HFF-Myc (cell line): ENCODE data around the gene ABCA5.

Experiments used
- DNase-seq: peaks from one replicate; pipeline ENCODE4 v3.0.0-alpha.2; 2011; ENCODE audit warnings: low read depth; ENCODE audit errors: extremely low read depth
- H3K4me3 ChIP-seq: replicated peaks from 2 replicates; pipeline ENCODE4 v1.5.1; 2011; ENCODE audit warnings: low read depth, mild to moderate bottlenecking, control low read depth, low read length
- CTCF ChIP-seq: IDR thresholded peaks from 2 replicates; pipeline ENCODE4 v1.5.1; 2012; ENCODE audit warnings: mild to moderate bottlenecking, low read depth, low read length, control low read depth; ENCODE audit errors: missing control alignments

ABCA5 gene

DNA sequence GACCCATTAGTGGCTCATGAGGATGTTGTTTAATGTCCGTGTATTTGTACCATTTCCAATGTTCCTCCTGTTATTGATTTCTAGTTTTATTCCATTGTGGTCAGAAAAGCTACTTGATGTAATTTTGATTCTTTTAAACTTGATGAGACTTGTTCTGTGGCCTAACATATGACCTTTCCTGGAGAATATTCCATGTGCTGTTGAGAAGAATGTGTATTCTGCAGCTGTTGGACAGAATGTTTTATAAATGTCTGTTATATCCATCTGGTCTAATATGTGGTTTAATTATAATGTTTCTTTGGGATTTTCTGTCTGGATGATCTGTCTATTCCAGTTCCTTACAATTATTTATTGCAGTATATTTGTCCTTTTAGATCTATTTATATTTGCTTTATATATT, 95.4 kb downstream of the ABCA5 start:
- no peak for TF ChIP-seq CTCF
- H3K4me3 ChIP-seq = no peak overlapping the region
- no peak for DNase-seq

DNA sequence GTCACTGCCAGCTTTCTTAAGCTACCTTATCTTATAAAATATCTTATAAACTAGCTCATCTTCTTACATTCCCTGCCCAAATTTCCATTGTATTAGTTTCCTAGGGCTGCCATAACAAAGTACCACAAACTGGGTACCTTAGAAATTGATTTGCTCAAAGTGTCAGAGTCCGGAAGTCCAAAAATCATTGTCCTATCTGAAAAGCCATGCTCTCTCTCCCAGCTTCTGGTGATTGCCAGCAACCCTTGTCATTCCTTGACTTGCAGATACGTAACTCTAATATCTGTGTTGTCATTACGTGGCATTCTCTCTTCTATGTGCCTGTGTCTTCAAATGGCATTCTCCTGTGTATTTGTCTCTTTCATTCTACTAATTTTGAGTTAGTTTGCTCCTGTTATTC, 96.0 kb downstream of the ABCA5 start:
- no peak overlapping the region for H3K4me3 ChIP-seq
- TF ChIP-seq CTCF = no peak
- DNase-seq = no peak

- DNase-seq = no peak
- H3K4me3 ChIP-seq = no peak within 1 kb of the TSS
- no peak for TF ChIP-seq CTCF
Measured at GRCh38 chr17:69228576-69228975, 98.4 kb downstream of the ABCA5 start, which contains the start of gene ABCA10. Gene ABCA10 (minus strand): TSS chr17:69228824. CDS start chr17:69225358, 3,466 bp downstream.

GRCh38 chr17:69228018-69228417, 98.9 kb downstream of the ABCA5 start:
- no peak for DNase-seq
- no peak for TF ChIP-seq CTCF
- no peak overlapping the region for H3K4me3 ChIP-seq

DNA sequence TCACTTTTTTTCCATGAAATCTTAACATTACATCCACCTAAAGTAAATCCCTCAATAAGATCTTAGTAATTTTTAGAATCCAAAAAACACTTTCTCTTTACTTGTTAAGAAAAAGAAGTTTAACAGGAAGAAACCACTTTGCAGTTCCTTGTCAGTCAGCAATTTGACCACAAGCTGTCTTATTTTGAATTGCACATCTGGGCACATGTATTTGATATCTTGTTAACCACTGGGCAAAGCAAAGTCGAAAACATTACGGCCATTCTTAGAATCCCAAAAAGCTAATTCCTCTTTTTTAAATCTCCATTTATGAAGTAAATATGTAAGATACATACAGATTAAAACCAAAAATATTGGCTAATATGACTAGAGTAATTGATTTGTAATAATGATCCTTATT, 99.4 kb downstream of the ABCA5 start:
- no peak for TF ChIP-seq CTCF
- DNase-seq = no peak
- H3K4me3 ChIP-seq = no peak overlapping the region

- TF ChIP-seq CTCF = no peak
Measured at GRCh38 chr17:69223809-69224208, 103.1 kb downstream of the ABCA5 start.

GRCh38 chr17:69222707-69223258, 104.2 kb downstream of the ABCA5 start:
- no peak overlapping the region for H3K4me3 ChIP-seq
- TF ChIP-seq CTCF = no peak
- no peak for DNase-seq

More at GRCh38 chr17:69223809-69224208, 103.1 kb downstream of the ABCA5 start:
- no peak for DNase-seq
- H3K4me3 ChIP-seq = no peak overlapping the region
